Effector CD8-positive, alpha-beta T cell (primary cell): ENCODE data around the gene SORCS2.

ENCODE experiments used
- DNase-seq: peaks from one replicate; lab custom pipeline; 2025; lab: John Stamatoyannopoulos, UW

The SORCS2 gene

DNA sequence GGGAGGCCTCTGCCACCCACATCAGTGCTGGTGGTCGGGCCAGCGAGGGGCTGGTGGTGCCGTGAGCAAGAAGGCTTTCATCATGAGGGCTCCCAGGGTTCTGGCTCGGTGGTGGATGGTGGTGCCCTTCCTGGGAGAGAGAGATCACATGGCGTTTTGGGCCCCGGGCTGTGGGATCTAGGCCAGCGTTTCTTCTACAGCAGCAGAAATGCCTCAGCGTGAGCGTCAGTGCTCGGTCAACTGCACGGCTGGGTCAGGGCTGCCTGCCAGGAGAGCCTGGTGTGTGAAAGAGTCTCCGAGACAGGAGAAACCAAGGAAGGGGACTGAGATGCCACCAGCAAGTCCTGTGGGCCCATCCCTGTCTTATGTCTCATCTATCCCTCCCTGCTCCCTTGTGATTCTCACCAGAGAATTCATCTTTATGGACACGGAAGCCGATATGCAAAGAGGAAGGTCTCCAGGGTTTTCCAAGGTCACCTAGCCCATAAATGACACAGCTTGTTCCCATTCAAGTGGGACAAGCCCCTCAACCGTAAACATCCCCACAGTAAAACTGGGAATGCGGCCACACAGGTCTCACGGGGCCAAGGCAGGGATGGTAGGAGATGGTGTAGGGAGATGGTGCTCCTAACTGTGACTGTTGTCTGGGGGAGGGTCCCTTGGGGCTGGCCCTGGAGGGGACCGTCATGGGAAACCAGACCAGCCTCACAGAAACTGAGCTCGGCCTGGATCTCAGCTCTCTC, 99.2 kb downstream of the SORCS2 start:
- DNase-seq = no peak

DNA sequence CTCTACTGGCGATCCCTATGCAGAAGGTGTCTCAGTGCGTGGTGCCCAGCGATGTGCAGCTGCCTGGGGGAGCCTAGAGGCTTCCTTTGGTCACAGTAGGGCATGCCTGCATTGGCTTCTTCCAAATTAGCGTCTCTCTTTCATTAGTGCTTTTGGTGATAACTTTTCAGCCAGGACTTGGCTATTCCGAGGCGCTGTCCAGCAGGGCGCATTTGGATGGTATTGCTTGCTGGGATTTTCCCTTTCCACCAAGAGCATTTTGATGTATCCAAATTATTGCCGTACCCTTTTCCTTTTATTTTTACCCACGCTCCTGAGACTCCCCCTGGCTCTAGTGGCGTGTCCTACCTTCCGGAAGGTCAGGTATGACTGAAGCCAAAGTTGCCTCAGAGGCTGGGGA, 101.4 kb downstream of the SORCS2 start:
- no peak for DNase-seq

DNA sequence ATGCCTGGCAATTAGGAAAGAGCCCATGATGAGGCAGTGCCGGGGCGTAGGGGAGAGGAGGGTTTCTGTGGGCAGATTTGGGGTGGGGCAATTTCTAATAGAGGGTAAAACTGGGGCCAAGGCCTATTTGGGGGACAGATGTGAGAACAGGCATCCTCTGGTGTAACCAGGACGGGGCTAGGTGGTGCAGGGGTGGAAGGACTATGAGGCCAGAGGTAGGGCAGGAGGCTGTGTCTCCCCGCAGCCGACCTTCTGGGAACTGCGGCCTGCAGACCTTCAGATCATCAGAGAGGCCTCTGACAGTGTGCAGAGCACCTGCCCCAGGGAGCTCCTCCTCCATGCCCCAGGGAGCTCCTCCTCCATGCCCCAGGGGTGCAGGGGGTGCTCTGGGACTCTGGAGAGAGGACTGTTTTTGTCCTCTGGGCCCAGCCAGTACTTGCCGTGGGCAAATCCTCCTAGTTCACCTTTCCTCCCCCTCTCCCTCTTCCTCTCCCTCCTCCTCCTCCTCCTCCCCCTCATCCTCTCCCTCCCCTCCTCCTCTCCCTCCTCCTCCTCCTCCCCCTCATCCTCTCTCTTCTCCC, 101.9 kb downstream of the SORCS2 start:
- no peak for DNase-seq

DNA sequence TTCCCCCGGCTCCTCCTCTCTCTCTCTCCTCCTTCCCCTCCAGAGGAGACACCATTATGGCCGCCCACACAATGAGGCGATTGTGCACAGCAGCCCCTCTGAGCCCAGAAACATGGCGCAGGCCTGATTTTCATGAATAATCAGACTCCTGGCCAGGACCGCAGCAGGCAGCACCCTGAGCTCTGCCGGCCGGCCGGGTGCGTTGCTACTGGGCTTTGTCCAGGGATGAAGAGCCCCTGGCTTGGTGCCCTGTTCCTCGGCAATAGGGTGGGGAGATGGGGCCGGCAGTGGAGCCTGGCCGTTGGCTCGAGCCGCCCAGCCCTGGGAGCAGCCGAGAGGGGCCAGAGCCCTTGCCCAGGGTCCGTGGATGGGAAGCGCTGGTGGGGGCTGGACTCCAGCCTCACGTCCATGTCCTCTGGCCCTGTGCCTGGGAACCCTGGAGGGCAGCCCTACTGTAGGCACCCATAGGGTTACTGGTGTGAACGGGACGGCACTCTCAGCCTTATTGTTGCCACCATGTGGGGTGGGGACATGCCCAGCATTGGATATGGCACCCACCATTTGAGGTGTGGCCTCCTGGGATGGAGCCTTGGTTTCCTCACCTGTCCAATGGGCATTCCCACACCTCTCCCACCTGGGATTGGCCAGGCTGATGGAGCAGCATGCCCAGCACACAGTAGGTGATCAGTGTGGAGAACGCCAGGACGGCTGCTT, 103.0 kb downstream of the SORCS2 start:
- DNase-seq = no peak

DNA sequence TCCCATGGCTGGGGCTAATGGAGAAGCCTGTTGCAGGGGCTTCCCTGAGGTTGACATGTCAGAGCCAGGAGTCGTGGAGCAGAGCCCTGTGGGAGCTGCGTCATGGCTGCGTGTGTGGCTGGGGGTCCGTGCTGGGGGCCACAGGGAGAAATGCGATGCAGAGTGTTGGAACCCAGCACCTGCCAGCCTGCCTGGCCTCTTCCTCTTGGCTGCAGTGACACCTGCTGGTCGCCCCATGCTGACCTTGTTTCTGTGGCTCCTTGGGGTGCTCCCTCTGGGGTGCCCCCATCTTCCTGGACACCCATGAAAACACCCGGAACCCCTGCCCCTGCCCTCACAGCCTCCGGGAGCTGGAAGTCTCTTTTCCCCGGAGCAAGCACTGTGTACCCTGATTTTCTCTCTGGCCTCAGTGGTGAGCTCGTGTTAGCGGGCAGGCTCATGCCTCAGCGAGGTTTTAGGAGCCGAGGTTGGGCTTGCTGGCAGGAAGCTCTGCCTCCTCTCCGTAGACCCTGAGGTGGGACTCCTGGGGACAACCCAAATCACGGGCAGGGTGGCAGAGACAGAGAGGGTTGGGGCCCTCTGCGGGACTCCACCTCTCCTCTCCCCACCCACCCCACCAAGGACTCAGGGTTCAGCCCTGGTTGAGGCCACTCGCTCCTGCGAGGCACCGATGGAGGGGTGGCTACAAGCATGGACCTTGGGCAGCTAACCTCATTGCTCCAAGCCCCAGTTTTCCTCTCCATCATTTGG, 103.7 kb downstream of the SORCS2 start:
- no peak for DNase-seq

DNA sequence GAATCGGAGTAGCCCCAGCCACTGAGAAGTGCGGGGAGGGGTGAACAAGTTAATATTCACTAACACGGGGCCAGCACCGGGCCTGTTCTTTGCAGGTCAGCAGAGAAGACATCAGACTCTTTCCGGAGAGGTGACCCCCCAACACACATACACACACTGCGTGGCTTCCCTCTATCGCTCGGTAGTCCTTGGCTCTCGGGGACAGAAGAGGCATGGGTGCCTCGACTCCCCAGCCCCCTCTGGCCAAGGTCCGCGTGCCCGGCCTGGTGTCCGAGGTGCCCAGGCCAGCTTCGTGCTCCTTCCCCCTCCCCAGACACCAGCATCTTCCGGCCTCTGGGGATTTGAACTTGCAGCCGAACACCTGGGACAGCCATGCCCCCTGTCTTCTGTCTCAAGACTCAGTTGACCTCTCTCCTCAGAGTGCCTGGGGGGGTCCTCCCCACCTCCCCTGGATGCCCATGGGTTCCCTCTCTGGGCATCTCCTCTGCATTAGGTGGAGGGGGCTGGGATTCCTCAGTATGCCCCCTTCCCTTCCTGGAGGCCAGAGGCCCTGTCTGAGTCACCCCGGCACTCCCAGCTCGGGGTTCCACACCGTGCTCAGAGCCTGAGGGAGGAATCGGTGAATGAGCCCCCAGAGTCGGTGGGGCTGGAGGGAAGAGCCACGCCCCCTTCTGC, 104.5 kb downstream of the SORCS2 start:
- DNase-seq = no peak

DNA sequence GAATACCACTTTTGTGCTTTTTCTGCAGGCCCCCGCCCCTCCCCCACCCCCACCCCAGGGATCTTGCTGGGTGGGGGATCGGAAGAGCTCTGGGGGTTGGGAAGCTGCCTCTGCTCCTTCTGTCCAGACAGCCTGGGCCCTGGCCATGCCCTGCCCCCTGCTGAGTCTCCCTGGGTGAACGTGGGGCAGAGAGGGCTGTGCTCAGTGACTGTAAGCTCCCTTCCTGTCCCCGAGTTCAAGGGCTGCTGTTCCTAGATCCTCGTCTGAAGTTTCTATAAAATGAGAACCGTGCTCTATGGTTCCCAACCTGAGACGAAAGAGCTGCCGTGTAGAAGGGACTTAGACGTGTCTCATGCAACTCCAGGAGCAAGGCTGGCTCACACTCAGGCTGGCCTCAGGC, 105.0 kb downstream of the SORCS2 start:
- no peak for DNase-seq

DNA sequence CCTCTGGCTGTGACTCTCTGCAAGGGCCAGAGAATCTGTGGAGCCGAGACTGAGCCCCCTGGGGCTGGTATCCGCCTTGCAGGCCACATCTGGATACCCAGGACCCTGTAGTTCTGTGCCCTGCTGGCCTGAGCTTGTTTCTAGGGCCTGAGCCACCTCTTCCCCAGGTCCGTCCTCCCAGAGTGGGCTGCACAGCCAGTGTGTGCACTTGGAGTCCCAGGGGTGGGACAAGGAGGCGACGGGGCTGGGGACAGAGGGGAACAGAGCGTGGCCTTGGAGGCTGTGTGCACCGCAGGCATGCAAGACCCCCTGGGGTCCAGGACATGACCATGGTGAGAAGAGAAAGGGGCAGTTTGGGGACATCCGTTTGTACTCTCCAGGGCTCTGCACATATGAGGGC, 105.5 kb downstream of the SORCS2 start:
- DNase-seq = no peak

DNA sequence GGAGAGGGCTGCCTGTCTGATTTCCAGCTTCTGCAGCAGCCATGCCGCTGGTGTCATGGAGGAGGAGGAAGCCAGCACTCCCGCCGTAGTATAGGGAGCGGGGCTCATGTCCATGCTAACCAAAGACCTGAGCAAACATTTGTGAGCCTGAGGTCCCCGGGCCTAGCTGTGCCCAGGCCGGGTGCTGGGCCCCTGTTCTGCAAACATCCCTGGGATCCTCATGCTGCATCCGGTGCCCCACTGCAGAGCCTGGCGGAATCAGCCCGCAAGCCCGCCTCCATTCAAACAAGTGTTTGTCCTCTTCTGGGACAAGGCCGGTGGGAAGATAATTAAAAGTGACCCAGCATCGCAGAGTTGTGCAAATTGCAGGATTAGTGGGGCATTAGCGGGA, 106.3 kb downstream of the SORCS2 start:
- no peak for DNase-seq

DNA sequence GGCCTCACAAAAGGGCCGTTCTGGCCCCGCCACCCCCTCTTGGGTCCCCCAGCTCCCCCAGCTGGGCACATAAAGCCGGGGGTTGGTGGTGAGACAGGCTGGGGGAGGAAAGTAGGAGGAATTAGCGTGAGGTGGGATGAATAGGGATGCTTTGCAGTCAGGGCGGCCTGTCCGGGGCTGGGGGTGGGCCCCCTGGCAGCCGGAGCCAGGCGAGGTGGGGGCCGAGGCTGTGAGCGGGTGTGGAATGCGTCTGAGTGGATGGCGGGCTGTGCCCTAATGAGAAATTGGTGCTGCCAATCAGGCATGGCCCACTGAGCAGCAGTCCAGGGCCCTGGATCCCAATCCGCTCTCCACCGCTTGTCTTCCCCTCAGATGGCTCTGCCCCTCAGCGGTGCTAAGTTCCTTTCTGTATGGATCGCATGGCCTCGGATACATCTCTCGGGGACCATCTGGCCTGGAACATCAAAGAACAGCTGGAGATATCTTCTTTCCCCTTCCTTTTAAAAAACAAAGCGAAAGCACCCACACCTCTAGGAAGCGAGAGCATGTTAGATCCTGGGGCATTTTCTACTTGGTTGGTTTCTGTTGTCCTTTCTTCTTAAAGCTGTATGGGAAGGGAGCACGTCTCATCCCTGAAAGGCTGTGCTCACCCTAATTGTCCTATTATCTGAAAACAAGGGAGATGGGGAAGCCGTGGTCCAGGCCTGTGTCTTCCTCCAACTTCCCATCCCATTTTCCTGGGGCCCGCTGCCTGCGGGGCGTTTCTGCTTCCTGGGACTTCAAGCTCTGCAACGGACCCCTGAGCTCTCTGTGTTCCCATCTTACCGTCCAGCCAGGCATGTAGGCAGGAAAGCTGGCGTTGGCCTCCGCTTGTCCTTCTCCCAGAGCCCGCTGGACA, 106.9 kb downstream of the SORCS2 start:
- no peak for DNase-seq

DNA sequence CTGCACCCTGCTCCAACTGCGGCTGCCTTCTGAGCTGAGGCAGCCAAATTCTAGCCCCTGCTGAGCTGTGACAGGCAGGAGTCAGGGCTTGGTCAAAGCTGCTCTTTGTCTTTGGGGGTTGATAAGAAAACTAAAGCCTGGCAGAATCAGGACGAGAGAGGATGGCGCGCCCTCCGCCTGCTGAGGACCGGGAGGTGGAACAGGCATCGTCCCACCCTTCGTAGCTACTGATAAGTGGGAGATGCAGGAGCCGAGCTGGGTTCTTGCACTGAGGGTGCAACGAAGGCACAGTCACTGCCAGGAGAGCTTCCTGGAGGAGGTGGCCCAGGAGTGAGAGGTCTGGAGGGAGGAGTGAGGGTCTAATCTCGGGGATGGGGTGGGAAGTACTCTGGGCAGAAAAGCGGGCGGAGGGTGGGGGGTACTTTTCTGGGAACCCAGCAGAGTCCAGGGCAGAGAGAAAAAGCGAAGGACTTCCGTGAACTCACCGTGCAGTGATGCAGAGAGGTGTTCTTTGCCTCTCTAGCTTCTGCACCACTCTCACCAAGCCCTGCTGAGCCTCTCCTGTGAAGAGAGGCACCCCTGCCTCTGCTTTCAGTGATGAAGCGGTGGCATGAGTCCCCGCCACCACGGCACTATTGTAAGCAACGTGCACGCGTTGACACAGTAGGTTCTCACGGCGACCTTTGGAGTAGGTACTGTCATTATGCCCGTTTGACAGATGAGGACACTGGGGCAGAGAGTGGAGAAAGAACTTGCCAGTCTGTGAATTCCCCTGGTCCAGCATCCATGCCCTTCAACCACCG, 107.8 kb downstream of the SORCS2 start:
- no peak for DNase-seq

DNA sequence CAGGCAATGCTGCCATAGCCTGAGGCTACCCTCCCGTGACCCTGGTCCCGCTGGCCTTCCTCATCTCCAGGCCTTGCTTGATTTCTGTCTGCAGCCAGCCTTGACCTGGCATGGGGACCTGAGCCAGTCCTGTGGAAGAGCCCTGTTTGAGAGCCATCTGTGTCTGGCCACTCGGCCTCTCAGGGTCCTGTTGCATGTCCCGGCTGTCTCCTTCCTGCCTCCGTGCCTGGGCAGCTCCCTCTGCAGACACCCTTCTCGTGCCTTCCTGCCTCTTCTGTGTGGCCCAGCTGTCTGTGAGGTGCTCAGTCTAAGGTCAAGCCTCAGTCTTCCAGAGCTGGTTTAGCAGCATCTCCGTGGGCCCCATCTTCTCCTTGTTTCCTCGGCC, 108.4 kb downstream of the SORCS2 start:
- DNase-seq = no peak

DNA sequence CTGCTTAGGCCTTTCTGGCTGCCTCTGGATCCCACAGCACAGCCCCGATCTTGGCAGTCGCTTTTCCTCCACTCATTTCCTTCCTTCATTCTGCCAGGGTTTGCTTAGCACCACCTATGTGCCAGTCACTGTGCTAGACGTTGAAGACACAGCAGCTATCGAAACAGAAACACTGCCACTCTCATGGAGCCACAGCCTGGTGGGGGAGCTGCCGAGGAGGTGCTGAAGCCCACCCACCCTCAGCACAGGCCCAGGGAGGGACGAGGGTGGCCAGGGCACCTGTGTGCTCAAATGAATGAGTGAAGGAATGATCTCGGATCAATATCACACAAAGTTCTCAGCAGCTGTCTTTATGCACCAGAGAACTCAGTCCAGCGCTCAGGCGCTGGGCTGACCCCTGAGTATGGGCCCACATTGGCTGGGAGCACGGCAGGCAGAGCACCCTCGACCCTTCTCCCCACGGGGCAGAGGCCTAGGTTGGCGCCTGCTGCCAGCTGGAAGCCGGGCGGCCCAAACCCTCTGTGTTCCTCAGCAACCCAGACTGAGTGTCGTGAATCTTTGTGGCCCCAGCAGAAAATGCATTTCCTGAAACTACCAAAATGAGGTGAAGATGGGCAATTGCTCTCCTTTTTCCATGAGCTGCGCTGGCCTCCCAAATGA, 108.9 kb downstream of the SORCS2 start:
- no peak for DNase-seq

DNA sequence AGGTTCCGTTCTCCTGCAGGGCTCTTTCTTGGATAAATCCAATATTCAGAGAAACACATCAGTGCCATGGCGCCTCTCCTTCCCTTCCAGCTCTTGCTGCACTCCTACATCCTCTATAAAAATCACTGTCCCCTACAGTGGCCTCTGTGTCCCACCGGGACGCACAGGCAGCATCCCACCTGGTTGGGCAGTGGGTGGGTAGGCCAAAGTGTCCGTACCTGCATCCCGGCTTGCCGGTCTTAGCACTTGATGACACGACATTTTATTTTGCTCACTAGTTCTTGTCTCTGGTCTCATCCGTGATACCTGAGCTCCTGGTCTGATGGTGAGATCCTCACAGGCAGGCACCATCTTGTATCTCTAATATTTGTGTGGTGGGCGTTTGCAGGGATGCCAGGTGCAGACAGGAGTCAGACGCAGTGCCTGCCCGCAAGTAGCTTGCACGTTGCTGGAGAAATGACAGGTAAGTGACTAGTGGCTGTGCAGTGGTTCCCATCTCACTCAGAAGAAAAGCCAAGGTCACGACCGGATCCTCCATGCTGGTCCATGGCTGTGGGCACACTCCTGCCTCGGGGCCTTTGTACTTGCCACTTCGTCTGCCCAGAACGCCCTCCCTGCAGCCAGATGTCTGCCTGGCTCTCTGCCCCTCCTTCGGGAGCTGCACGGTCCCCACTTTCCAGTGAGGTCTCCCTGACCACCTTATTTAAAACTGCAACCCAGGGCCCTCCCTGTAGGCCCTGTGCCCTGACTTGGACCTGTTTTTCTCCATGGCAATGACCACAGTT, 109.7 kb downstream of the SORCS2 start:
- no peak for DNase-seq

DNA sequence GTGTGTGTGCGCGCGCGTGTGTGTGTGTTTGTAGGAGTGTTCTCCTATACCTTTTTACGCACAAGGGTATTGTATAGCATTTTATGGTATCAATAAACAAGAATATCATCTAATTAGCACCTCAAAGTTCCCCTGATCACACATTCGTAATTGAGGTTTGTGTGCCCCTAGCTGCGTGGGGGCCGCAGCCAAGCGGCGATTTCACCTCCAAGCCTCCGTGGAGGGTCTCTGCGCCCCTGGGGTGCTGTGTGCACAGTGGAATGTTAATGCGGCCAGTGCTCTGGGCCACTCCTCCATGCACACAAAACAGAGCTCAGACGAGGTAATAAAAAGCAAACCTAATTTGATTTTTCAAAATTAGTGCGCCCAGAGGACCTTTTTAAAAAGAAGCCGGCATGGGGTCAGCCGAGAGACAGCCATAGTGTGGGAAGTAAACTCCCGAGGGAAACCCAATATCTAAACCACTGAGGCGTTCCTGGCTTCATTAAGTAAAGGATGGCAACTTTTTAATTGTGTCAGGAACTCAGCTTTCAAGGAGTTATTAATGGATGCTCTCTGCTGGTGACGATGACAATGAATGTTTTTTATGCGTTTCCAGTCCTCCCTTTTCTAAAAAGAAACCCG, 110.6 kb downstream of the SORCS2 start:
- DNase-seq = no peak

DNA sequence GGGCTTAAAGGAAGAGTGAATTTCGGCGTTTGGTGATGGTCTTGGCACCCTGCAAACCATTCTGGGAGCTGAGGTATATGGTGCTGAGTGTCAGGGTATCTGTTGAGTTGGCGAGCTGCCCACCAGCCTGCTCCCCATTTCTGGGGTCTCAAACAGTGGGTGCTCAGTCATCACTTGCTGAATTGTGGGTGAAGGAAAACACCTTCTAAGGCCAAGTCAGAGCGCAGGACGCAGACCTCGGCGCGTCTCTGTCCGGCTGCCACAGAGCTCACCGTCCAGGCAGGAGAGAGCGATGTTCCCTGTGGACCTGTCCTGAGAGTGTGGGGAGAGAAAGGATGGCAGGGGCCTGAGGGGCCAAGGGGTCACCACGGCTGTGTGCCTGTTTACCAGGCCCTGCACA, 111.2 kb downstream of the SORCS2 start:
- DNase-seq = no peak

DNA sequence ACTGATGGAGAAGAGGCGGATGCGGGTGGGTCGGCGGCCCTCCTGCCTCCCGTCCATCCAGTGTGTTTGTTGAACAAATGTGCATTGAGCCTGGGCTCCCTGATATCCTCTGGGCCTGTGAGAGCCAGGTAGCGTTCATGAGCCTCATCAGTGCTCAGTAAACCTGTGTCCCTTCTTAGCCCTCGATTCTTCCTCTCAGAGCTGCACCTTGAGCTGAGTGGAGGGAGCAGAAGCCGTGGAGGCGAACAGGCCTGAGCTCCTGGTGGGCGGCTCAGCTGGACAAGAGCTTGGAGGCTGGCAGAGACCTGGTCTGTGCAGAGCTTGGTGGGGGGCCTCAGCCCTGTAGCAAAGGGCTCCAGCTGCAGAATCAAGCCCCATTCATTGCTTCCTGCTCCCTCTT, 112.1 kb downstream of the SORCS2 start:
- DNase-seq = no peak
